Smooth muscle cell (in vitro differentiated cells): ENCODE measurements around the gene CLDN10. TPM values are rescaled to one million over a fixed set of nuclear protein-coding genes. Genes with fewer than 3 reads are reported as not detected.

ENCODE experiments used
- DNase-seq: peaks from one replicate; lab custom pipeline; 2025; ENCODE audit not compliant: unreplicated experiment; lab: John Stamatoyannopoulos, UW
- H2AFZ ChIP-seq: fragments of 200-600 bp; sonication (generic); 2 replicates; pipeline ENCODE4 v1.6.0; 2016; ENCODE audit warnings: antibody characterized with exemption, low read depth, mild to moderate bottlenecking
- H3F3A ChIP-seq: fragments of 200-600 bp; sonication (generic); 2 replicates; pipeline ENCODE4 v1.6.0; 2017; ENCODE audit warnings: antibody characterized with exemption, low read depth
- H3K27ac ChIP-seq: fragments of 200-600 bp; sonication (generic); 2 replicates; pipeline ENCODE4 v1.5.1; 2016; ENCODE audit warnings: low read depth, mild to moderate bottlenecking
- H3K27me3 ChIP-seq: fragments of 200-600 bp; sonication (generic); 2 replicates; pipeline ENCODE4 v1.6.1; 2016; ENCODE audit warnings: low read depth, mild to moderate bottlenecking
- H3K36me3 ChIP-seq: fragments of 200-600 bp; sonication (generic); 2 replicates; pipeline ENCODE4 v1.5.1; 2016; ENCODE audit warnings: low read depth
- H3K4me1 ChIP-seq: fragments of 200-600 bp; sonication (generic); 2 replicates; pipeline ENCODE4 v1.5.1; 2016; ENCODE audit warnings: low read depth
- H3K4me2 ChIP-seq: fragments of 200-600 bp; sonication (generic); 2 replicates; pipeline ENCODE4 v1.6.0; 2016; ENCODE audit warnings: mild to moderate bottlenecking
- H3K4me3 ChIP-seq: fragments of 200-600 bp; sonication (generic); 2 replicates; pipeline ENCODE4 v1.5.1; 2016; ENCODE audit warnings: mild to moderate bottlenecking
- H3K79me2 ChIP-seq: fragments of 200-600 bp; sonication (generic); 2 replicates; pipeline ENCODE4 v1.6.0; 2016; ENCODE audit warnings: low read depth, mild to moderate bottlenecking
- H3K9ac ChIP-seq: fragments of 200-600 bp; sonication (generic); 2 replicates; pipeline ENCODE4 v1.6.0; 2016; ENCODE audit warnings: low read depth
- H3K9me3 ChIP-seq: fragments of 200-600 bp; sonication (generic); replicated peaks from 2 replicates; pipeline ENCODE4 v1.5.1; 2016; ENCODE audit warnings: low read depth
- H4K20me1 ChIP-seq: fragments of 200-600 bp; sonication (generic); 2 replicates; pipeline ENCODE4 v1.6.0; 2016; ENCODE audit warnings: low read depth
- WGBS: methylation state at CpG from one replicate; pipeline ENCODE4 v1.1.7; 2016; ENCODE audit warnings: low lambda C conversion rate; 5-methylcytosine and 5-hydroxymethylcytosine counted together
- polyA plus RNA-seq: library from polyadenylated mRNA; unstranded; fragments of >200 nt; fragmentation: Nextera tagmentation; extraction: Ambion mirVana; gene quantifications from 2 replicates; pipeline ENCODE4 v1.2.1, GENCODE V29; 2016
- total RNA-seq: library from RNA; depleted of rRNA; stranded (reverse); fragments of >200 nt; gene quantifications from 2 replicates; pipeline ENCODE4 v1.2.3, GENCODE V29; 2014
- TF ChIP-seq, protein P1 (sequence below): fragments of 200-600 bp; sonication (generic); IDR thresholded peaks from 2 replicates; pipeline ENCODE4 v1.5.1; 2017; ENCODE audit warnings: borderline replicate concordance, mild to moderate bottlenecking, antibody characterized with exemption; ENCODE audit not compliant: insufficient read depth, poor library complexity, severe bottlenecking

Gene CLDN10
- total and polyA plus RNA-seq, 2 experiments from 2014 or later = 1.5 TPM; not detected in 1

DNA sequence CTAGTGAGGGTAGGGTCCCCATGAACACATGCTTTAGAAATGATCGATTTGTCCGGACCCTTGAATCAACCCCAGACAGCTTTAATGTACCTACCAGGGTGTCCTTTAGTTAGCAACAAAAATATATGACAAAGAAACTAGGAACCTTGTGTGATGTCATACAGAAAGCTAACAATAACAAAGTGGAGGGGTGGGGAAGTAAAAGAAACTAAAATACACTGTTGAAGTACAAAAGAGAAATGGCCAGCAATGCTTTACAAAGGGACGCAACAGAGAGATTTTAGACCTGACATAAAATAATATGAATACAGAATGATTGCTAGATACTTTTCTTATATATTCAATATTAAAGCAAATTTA, 52.0 kb downstream of the CLDN10 start:
- Histone ChIP-seq H3K27ac (no peak overlapping the region), H3F3A (no peaks in the 10 kb centered on the region), H4K20me1 (no peaks in the 10 kb centered on the region), H3K4me3 (no peak overlapping the region), H3K4me1 (no peaks in the 10 kb centered on the region), H3K36me3 (peaks cover 6% of the 10 kb centered on the region), H2AFZ (no peak overlapping the region), H3K27me3 (no peaks in the 10 kb centered on the region), H3K79me2 (no peaks in the 10 kb centered on the region), H3K9ac (no peak overlapping the region), H3K4me2 (no peak overlapping the region), H3K9me3 (no peaks in the 10 kb centered on the region)
- no peak for DNase-seq
- 99% methylated on average over 3 of the region's 3 CpGs for WGBS
- TF ChIP-seq, protein P1, sequence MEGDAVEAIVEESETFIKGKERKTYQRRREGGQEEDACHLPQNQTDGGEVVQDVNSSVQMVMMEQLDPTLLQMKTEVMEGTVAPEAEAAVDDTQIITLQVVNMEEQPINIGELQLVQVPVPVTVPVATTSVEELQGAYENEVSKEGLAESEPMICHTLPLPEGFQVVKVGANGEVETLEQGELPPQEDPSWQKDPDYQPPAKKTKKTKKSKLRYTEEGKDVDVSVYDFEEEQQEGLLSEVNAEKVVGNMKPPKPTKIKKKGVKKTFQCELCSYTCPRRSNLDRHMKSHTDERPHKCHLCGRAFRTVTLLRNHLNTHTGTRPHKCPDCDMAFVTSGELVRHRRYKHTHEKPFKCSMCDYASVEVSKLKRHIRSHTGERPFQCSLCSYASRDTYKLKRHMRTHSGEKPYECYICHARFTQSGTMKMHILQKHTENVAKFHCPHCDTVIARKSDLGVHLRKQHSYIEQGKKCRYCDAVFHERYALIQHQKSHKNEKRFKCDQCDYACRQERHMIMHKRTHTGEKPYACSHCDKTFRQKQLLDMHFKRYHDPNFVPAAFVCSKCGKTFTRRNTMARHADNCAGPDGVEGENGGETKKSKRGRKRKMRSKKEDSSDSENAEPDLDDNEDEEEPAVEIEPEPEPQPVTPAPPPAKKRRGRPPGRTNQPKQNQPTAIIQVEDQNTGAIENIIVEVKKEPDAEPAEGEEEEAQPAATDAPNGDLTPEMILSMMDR = no peak

DNA sequence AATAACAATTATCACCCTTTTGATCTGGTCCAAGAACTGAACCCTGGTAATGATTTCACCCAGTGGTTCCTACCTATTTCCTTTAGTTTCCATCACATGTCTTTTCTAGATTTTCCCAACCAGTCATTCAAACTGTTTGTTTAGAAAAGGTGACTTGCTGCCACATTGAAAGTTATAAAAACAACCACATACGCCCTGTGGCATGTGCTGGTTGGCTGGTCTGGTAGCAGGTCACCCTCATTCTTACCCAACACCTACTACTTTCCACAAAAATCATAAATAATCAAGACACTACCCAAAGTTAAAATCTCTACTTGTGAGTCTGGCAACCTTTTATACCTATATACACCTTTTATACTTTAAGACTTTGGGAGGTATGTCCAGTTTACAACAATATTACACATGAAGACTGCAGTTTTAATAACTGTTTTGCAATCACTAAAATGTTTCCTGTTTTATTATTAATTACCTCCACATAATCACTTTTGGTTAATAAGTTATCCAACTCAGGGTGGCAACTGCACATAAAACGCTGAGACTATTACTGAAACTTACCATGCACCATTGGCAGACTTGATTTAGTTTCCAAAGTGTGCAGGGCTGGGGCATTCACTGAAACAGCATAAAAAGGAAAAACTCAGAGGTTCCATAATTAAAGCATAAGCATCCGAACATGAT, 53.1 kb downstream of the CLDN10 start:
- H3K9ac ChIP-seq = no peak overlapping the region
- no peaks in the 10 kb centered on the region for H3K9me3 ChIP-seq
- no peaks in the 10 kb centered on the region for H3K27me3 ChIP-seq
- H2AFZ ChIP-seq = no peak overlapping the region
- peaks cover 6% of the 10 kb centered on the region for H3K36me3 ChIP-seq
- H4K20me1 ChIP-seq = no peaks in the 10 kb centered on the region
- H3K4me1 ChIP-seq = no peaks in the 10 kb centered on the region
- H3K4me2 ChIP-seq = no peak overlapping the region
- no peak overlapping the region for H3K27ac ChIP-seq
- H3F3A ChIP-seq = no peaks in the 10 kb centered on the region
- H3K79me2 ChIP-seq = no peaks in the 10 kb centered on the region
- H3K4me3 ChIP-seq = no peak overlapping the region
- TF ChIP-seq, protein P1 = no peak
- no peak for DNase-seq
- 97% methylated on average over 3 of the region's 3 CpGs for WGBS

DNA sequence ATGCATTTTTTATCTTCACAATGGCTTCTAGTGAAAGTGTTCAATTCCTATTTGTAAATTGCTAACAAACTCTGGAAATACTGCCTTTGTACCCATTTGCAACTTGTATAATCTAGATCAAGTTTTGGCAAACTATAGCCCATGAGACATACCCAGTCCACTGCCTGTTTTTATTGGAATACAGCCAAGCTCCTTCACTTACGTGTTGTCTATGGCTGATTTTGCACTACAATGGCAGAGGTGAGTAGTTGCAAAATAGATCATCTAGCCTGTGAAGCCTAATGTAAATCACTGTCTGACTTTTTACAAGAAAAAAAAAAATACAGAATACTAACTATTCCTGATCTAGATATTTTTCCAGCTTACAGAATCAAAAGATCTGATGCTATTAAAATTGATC, 54.8 kb downstream of the CLDN10 start:
- Histone ChIP-seq H3K4me2 (no peak overlapping the region), H3K27me3 (no peaks in the 10 kb centered on the region), H3K4me1 (no peaks in the 10 kb centered on the region), H3F3A (no peaks in the 10 kb centered on the region), H3K36me3 (peaks cover 13% of the 10 kb centered on the region), H3K9me3 (no peaks in the 10 kb centered on the region), H3K79me2 (no peaks in the 10 kb centered on the region), H3K4me3 (no peak overlapping the region), H4K20me1 (no peaks in the 10 kb centered on the region), H2AFZ (no peak overlapping the region), H3K27ac (no peak overlapping the region), H3K9ac (no peak overlapping the region)
- WGBS = 83% methylated on average over 1 of the region's 1 CpG
- no peak for DNase-seq
- TF ChIP-seq, protein P1 = no peak
